ENCODE measurements around the gene DIS3.

GRCh38 chr13:72782717-72783116 lies 1.0 kb upstream of the DIS3 start:
- no peak for TF ChIP-seq POLR2A (IDR thresholded peaks at IDR 0.05; ENCODE audit: low read depth)
- TF ChIP-seq, protein P1, sequence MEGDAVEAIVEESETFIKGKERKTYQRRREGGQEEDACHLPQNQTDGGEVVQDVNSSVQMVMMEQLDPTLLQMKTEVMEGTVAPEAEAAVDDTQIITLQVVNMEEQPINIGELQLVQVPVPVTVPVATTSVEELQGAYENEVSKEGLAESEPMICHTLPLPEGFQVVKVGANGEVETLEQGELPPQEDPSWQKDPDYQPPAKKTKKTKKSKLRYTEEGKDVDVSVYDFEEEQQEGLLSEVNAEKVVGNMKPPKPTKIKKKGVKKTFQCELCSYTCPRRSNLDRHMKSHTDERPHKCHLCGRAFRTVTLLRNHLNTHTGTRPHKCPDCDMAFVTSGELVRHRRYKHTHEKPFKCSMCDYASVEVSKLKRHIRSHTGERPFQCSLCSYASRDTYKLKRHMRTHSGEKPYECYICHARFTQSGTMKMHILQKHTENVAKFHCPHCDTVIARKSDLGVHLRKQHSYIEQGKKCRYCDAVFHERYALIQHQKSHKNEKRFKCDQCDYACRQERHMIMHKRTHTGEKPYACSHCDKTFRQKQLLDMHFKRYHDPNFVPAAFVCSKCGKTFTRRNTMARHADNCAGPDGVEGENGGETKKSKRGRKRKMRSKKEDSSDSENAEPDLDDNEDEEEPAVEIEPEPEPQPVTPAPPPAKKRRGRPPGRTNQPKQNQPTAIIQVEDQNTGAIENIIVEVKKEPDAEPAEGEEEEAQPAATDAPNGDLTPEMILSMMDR (IDR thresholded peaks at IDR 0.05): no peak

Measured in esophagus muscularis mucosa (tissue), 3 donors.